ENCODE results near the gene AFF3. TPM values are rescaled to one million over a fixed set of nuclear protein-coding genes. Genes with fewer than 3 reads are reported as not detected.

Gene AFF3
- total and polyA plus RNA-seq, 8 donors: 16.4 to 42.0 (median 21.4) TPM

DNA sequence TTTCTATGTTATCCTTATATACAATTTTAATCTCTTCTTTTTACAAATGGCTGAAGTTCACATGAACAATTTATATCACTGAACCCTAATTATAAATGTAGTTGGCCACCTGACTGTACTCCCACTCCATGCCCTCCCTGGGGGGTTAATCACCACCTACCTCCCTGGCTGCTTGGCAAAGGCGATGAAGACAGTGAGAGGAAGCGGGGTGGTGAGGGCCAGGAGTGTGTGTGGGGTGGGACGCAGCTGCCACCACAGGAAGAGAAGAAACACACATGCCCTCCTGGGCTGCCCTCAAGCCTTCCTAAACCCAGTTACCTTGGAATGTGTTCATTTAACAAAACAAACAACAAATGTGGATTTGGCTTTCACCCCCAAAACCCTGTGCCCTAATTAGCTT is 565.6 kb downstream of the AFF3 start:
- no peaks in the 10 kb centered on the region for H3K4me1 ChIP-seq
- intact Hi-C loops (cut with DNase I): no loop called here
- no peaks in the 10 kb centered on the region for H3K9me3 ChIP-seq
- ATAC-seq: no peak
- no peak overlapping the region for H3K4me3 ChIP-seq
- peaks cover 0 to 5% of the 10 kb centered on the region in 2 donors for H3K36me3 ChIP-seq
- H3K27me3 ChIP-seq: no peaks in the 10 kb centered on the region
- H3K27ac ChIP-seq: no peak overlapping the region
- TF ChIP-seq, protein P1, sequence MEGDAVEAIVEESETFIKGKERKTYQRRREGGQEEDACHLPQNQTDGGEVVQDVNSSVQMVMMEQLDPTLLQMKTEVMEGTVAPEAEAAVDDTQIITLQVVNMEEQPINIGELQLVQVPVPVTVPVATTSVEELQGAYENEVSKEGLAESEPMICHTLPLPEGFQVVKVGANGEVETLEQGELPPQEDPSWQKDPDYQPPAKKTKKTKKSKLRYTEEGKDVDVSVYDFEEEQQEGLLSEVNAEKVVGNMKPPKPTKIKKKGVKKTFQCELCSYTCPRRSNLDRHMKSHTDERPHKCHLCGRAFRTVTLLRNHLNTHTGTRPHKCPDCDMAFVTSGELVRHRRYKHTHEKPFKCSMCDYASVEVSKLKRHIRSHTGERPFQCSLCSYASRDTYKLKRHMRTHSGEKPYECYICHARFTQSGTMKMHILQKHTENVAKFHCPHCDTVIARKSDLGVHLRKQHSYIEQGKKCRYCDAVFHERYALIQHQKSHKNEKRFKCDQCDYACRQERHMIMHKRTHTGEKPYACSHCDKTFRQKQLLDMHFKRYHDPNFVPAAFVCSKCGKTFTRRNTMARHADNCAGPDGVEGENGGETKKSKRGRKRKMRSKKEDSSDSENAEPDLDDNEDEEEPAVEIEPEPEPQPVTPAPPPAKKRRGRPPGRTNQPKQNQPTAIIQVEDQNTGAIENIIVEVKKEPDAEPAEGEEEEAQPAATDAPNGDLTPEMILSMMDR (IDR thresholded peaks at IDR 0.05): no peak
- no peak for DNase-seq

DNA sequence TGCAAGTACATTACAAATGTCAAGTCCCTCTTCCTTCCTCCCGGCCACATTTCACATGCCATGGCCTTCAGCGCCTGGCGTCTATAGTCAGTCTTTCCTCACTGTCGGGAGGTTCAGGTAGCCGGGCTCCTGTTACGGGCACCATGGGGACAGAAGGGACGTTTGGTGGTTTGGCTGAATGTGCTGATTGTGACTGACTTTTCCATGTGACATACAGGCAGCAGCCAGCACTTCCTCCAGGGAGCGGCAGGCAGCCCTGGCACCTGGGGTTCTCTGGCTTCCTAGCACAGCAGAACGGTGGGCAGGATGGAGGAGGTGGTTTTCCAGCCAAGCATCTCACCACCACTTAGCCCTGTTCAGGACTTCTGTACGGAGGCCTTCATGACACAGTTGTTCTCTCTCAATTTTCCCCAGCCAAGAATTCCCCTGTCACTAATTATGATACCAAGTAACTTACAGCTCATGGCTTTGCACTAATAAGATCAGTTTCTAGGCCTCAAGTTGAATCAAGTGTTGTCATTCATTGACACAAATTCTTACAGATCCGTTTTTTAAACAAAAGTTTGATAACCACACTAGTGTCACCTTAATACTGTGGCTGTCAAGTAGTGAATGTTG is 568.6 kb downstream of the AFF3 start:
- no peak for ATAC-seq
- intact Hi-C loops (cut with DNase I): no loop called here
- H3K36me3 ChIP-seq: no peaks in the 10 kb centered on the region

DNA sequence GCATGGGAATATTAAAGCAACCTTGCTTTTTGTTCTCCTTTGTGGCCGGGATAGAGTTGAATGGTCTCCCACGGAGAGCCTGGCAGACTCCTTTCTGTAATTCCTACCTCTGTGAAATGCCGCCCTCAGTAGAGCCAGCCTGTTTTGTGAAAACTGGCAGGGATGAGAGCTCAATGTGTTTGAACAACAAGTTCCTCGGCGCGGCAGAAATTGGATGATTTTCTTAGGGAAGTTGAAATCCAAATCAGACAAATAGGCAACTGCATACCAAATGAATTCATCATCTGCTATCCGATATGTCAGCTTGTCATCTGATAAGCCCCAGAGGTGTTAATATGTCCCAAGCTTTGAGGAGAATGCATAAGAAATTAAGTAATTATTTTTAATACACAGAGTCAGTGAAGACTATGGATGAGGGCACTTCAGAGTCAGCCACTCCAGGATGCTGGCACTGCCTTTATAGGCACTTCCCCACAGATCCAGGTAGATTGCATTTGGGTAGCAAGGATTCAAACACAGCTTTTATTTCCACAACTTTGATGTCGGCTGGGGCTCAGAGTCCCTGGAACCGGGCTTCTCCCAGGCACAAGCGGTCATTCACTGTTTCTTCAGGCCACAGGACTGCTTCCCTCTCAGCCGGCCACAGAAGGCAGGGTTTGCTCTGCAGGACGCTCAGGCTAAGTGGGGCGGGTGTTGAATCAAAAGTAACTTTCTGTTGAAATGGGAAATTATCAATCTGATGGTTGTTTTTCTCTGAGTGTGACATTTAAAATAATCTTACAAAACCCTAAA is 569.8 kb downstream of the AFF3 start:
- Histone ChIP-seq H3K9me3 (no peaks in the 10 kb centered on the region), H3K4me1 (no peaks in the 10 kb centered on the region), H3K27me3 (no peaks in the 10 kb centered on the region), H3K27ac (no peak overlapping the region), H3K4me3 (no peak overlapping the region), H3K36me3 (peaks cover 0 to under 1% of the 10 kb centered on the region in 2 donors)
- no peak for DNase-seq
- intact Hi-C loops (cut with DNase I): no loop called here
- ATAC-seq: no peak
- TF ChIP-seq, protein P1 (IDR thresholded peaks at IDR 0.05): no peak

More for the DNA sequence above, 568.6 kb downstream of the AFF3 start:
- no peaks in the 10 kb centered on the region for H3K27me3 ChIP-seq
- TF ChIP-seq, protein P1 (IDR thresholded peaks at IDR 0.05): no peak
- DNase-seq: no peak
- H3K9me3 ChIP-seq: no peaks in the 10 kb centered on the region
- no peak overlapping the region for H3K27ac ChIP-seq
- no peaks in the 10 kb centered on the region for H3K4me1 ChIP-seq
- no peak overlapping the region for H3K4me3 ChIP-seq

DNA sequence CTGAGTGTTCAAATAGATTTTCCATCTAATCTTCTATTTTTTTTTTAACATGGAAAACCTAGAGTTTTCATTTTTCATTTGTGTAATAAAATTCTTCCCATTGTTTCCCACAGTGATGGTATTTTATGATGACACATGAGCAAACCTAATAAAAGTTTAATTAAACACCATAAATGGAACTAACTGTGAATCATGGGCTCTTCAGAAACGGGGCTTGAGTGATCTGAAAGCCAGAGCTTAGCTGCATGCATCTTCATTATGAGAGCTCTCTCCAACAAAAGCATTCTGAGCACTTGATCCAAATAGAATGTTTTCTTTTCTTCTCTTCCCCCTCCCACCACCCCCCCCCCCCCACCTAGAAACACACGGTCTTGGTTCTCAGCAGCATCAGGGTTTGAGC is 570.4 kb downstream of the AFF3 start:
- H3K27ac ChIP-seq: no peak overlapping the region
- H3K36me3 ChIP-seq: peaks cover 0 to 4% of the 10 kb centered on the region in 2 donors
- no peak for ATAC-seq
- no peak overlapping the region for H3K4me3 ChIP-seq
- no peak for DNase-seq
- H3K9me3 ChIP-seq: no peaks in the 10 kb centered on the region
- TF ChIP-seq, protein P1 (IDR thresholded peaks at IDR 0.05): no peak
- intact Hi-C loops (cut with DNase I): no loop called here
- H3K27me3 ChIP-seq: no peaks in the 10 kb centered on the region
- H3K4me1 ChIP-seq: no peaks in the 10 kb centered on the region

DNA sequence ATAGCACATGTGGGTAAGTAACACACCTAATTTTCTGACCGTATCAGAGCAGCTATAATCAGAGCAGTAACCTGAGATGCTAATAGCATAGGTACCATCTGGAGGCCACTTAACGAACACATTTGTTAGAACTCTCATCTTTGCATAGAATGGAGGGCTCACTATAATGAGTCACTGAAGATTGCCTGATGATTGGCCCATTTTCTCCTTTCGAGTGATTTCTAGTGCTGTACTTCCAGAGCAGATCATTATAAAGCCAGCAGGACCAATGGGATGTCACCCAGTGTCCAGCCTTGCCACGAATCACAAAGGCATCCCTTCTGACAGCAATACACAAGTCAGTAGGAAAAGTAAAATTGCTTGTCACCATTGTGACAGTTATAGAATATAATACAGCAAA is 570.9 kb downstream of the AFF3 start:
- H3K27me3 ChIP-seq: no peaks in the 10 kb centered on the region
- ATAC-seq: no peak
- intact Hi-C loops (cut with DNase I): no loop called here
- no peak overlapping the region for H3K27ac ChIP-seq
- H3K4me1 ChIP-seq: no peaks in the 10 kb centered on the region
- TF ChIP-seq, protein P1 (IDR thresholded peaks at IDR 0.05): no peak
- no peak overlapping the region for H3K4me3 ChIP-seq
- no peak for DNase-seq
- no peaks in the 10 kb centered on the region for H3K9me3 ChIP-seq
- peaks cover 0 to 4% of the 10 kb centered on the region in 2 donors for H3K36me3 ChIP-seq

Measured in left lung (tissue), 10 donors.